Activated T-helper 1 cell treated with anti-CD3 and anti-CD28 coated beads, Interleukin-12 subunit alpha, Interleukin-12 subunit beta, Interleukin-2, Interleukin-4 antibody, amounts not matched to agents 30 ng/mL and 10 ng/mL and 1 ng/mL, durations not matched to agents 14 hours and 24 hours and 36 hours (primary cell): ENCODE results near the gene LMBR1. TPM values are rescaled to one million over a fixed set of nuclear protein-coding genes. Genes with fewer than 3 reads are reported as not detected.
"Not testable (repeated sequence)": the region's sequence is repeated elsewhere in the genome, so short reads cannot be mapped to it uniquely, and the experiment has no call there.

Source experiments
- DNase-seq: peaks from one replicate; pipeline ENCODE4 v3.0.0; 2021; ENCODE audit warnings: low spot score
- H3K27ac Mint-ChIP-seq: one replicate; pipeline ENCODE4 v1.8.0; 2021; ENCODE audit warnings: mild to moderate bottlenecking, mixed read lengths
- H3K27me3 Mint-ChIP-seq: one replicate; pipeline ENCODE4 v1.8.0; 2022; ENCODE audit warnings: mild to moderate bottlenecking, moderate library complexity, mixed read lengths; ENCODE audit not compliant: insufficient read depth
- H3K36me3 Mint-ChIP-seq: one replicate; pipeline ENCODE4 v1.8.0; 2021; ENCODE audit warnings: low read depth, mixed read lengths
- H3K4me1 Mint-ChIP-seq: one replicate; pipeline ENCODE4 v1.8.0; 2021; ENCODE audit warnings: low read depth, mixed read lengths
- H3K4me3 Mint-ChIP-seq: one replicate; pipeline ENCODE4 v1.8.0; 2021; ENCODE audit warnings: mild to moderate bottlenecking, moderate library complexity, mixed read lengths
- H3K9me3 Mint-ChIP-seq: one replicate; pipeline ENCODE4 v1.8.0; 2021; ENCODE audit warnings: mixed read lengths
- intact Hi-C: fragments of 100-400 bp; cut with micrococcal nuclease; formaldehyde crosslinking; loops from one replicate; pipeline ENCODE4 v1.15.1; 2024
- total RNA-seq: library from RNA; stranded (reverse); gene quantifications from 2 replicates; pipeline ENCODE4 v1.2.3, GENCODE V29; 2022

LMBR1 gene
- total RNA-seq, 1 donor from 2014 or later, result 55.5 TPM

DNA sequence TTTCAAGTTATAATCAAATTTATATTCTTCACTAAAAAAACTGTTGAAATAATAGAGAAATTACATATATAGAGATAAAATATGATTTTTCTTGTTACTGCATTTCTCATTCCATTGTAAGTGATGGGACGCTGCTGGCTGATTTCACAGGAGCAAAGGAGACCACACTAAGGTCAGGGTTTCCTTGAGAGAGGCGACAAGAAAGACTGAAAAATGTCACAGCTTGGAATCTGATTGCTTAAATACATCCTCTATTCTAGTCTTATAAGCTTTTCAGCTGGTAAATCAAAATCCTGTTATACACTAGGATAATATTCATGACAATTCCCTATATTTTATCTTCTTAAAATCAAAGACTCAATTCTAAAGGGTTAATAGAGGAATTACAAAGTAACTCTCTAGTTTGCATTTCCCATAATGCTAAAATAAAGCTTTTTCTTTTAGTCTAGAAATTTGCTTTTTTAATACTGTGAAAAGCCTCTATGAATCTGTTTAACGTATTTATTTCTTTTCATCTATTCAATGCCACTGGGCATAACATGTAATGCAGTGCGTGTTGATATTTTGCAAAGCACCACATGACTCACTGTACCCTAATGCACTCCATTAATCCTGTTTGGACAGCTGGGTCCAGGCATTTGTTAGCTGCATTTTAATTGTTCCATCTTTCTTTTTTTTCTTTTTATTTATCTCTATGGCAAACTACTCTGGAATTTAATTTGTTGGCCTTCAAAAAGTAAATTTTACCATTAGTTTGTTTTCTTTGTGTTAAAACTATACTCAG lies 170.7 kb downstream of the LMBR1 start:
- H3K9me3 Mint-ChIP-seq, result no peaks in the 10 kb centered on the region
- H3K4me3 Mint-ChIP-seq, result no peak overlapping the region
- DNase-seq, result no peak
- no peaks in the 10 kb centered on the region for H3K4me1 Mint-ChIP-seq
- intact Hi-C loops, result no loop called here
- peaks cover 7% of the 10 kb centered on the region for H3K36me3 Mint-ChIP-seq
- H3K27me3 Mint-ChIP-seq, result no peaks in the 10 kb centered on the region
- H3K27ac Mint-ChIP-seq, result no peak overlapping the region

DNA sequence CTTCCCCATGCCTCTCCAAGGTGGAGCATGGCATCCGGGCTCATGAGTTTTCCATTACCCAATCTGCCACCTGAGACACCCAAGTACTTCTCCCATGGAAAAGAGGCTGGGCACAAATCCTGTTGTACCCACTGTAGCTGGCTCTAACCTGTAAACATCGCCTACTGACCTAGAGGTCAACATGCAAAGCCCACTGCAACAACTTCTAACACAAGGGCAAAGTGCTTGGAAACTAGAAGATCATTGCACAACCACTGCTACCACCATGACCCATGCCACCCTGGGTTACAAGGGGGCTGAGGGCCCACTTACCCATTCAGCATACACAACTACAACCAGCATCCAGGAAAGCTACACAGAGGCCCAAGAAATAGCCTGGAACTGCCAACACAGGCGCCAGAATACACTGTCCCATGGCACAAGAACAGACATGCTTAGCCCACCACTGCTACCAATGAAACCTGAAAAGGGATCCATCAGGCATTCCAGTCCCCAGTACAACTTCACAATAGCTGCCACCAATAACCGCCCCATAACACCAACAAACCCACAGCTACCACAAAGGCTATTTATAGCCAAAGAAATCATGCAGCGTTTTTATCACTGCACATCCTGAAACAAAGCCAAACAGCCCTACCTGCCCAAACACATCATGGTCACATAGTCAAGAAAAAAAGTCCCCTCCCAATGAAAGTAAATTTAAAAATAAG lies 189.1 kb downstream of the LMBR1 start:
- peaks cover 18% of the 10 kb centered on the region for H3K36me3 Mint-ChIP-seq
- intact Hi-C loops, result no loop called here
- H3K4me3 Mint-ChIP-seq, result no peak overlapping the region
- peaks cover 22% of the 10 kb centered on the region for H3K9me3 Mint-ChIP-seq
- DNase-seq, result no peak
- no peaks in the 10 kb centered on the region for H3K27me3 Mint-ChIP-seq
- peak overlapping the region; percentile 47 for H3K27ac Mint-ChIP-seq
- H3K4me1 Mint-ChIP-seq, result peaks cover 13% of the 10 kb centered on the region

DNA sequence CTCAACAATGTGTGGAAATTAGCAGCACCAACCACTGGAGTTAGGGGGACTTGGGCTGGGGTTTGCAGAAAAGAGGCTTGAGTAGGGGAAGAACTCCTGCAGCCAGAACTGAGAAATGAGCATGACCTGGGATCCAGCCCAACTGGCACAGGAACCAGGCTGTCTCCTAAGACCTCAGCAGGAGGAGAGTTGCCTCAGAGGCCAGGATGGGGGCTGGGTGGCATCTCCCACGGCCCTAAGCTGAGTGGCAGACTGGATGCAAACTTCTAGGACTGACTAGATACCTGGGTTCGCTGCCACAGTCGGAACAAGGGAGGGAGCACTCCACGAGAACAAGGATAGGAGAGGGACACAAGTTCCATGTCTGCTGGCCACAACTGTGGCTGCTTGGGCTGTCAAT lies 189.8 kb downstream of the LMBR1 start:
- Mint-ChIP-seq H3K36me3 (peaks cover 20% of the 10 kb centered on the region), H3K4me3 (no peak overlapping the region), H3K27me3 (no peaks in the 10 kb centered on the region), H3K9me3 (peaks cover 27% of the 10 kb centered on the region), H3K4me1 (peaks cover 13% of the 10 kb centered on the region), H3K27ac (no peak overlapping the region)
- DNase-seq, result no peak
- intact Hi-C loops, result no loop called here

DNA sequence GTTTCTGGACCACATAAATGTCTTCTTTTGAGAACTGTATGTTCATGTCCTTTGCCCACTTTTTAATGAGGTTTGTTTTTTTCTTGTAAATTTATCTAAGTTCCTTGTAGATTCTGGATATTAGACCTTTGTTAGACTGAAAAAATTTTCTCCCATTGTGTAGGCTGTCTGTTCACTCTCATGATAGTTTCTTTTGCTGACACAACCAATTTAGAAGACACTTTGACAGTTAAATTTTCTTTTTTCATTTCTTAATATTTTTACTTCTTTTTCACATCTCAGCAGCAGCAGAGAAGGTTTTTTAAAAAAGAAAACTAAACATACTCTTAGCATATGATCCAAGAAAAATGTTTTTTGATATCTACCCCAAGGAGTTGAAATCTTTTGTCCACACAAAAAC lies 190.6 kb downstream of the LMBR1 start:
- Mint-ChIP-seq H3K4me1 (peaks cover 13% of the 10 kb centered on the region), H3K36me3 (peaks cover 26% of the 10 kb centered on the region), H3K27ac (no peak overlapping the region), H3K27me3 (no peaks in the 10 kb centered on the region), H3K4me3 (no peak overlapping the region), H3K9me3 (peaks cover 35% of the 10 kb centered on the region)
- DNase-seq, result no peak
- intact Hi-C loops, result no loop called here

DNA sequence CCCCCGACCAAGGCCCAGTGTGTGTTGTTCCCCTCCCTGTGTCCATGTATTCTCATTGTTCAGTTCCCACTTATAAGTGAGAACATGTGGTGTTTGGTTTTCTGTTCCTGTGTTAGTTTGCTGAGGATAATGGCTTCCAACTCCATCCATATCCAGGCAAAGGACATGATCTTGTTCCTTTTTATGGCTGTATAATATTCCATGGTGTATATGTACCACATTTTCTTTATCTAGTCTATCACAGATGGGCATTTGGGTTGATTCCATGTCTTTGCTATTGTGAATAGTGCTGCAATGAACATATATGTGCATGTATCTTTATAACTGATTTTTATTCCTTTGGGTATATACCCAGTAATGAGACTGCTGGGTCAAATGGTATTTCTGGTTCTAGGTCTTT lies 191.2 kb downstream of the LMBR1 start:
- not testable (repeated sequence) for H3K27ac Mint-ChIP-seq

DNA sequence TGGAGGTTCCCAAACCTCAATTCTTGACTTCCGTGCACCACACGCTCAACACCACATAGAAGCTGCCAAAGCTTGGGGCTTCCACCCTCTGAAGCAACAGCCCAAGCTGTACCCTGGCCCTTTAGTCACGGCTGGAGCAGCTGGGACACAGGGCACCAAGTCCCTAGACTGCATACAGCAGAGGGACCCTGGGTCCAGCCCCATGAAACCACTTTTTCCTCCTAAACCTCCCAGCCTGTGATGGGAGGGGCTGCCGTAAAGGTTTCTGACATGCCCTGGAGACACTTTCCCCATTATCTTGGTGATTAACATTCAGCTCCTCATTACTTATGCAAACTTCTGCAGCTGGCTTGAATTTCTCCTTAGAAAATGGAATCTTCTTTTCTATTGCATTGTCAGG lies 194.5 kb downstream of the LMBR1 start:
- H3K4me3 Mint-ChIP-seq, intact Hi-C loops, DNase-seq, H3K4me1 Mint-ChIP-seq, H3K27me3 Mint-ChIP-seq, H3K27ac Mint-ChIP-seq: not testable (repeated sequence)
- H3K9me3 Mint-ChIP-seq, result peaks cover 54% of the 10 kb centered on the region
- peaks cover 29% of the 10 kb centered on the region for H3K36me3 Mint-ChIP-seq

More for the DNA sequence above, 191.2 kb downstream of the LMBR1 start:
- H3K9me3 Mint-ChIP-seq, result peaks cover 41% of the 10 kb centered on the region
- intact Hi-C loops, DNase-seq, H3K4me3 Mint-ChIP-seq, H3K27me3 Mint-ChIP-seq: not testable (repeated sequence)
- H3K36me3 Mint-ChIP-seq, result peaks cover 27% of the 10 kb centered on the region
- peaks cover 13% of the 10 kb centered on the region for H3K4me1 Mint-ChIP-seq

DNA sequence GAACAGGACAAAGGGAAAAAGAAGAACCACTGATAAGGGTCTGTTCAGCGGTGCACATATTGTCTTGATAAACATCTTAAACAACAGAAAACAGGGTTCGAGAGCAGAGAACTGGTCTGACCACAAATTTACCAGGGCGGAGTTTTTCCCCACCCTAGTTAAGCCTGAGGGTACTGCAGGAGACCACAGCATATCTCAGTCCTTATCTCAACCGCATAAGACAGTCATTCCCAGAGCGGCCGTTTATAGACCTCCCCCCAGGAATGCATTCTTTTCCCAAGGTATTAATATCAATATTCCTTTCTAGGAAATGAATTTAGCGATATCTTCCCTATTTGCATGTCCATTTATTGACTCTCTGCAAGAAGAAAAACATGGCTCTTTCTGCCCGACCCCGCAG lies 195.7 kb downstream of the LMBR1 start:
- H3K27ac Mint-ChIP-seq, DNase-seq, intact Hi-C loops, H3K27me3 Mint-ChIP-seq, H3K4me3 Mint-ChIP-seq, H3K4me1 Mint-ChIP-seq: not testable (repeated sequence)
- Mint-ChIP-seq H3K9me3 (peaks cover 58% of the 10 kb centered on the region), H3K36me3 (peaks cover 30% of the 10 kb centered on the region)

DNA sequence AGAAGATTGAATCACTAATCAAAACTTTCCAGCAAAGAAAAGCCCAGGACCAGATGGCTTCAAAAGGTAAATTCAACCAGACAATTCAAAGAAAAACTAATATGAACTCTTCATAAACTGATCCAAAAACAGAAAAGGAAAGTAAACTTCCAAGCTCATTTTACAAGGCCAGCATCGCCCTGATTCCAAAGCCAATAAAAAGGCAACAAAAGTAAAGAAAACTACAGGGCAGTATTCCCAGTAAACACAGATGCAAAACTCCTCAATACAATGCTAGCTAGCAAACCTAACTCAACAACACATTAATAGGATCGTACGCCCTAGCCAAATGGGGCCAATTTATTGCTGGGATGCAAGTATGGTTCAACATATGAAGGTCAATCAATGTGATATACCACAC lies 199.4 kb downstream of the LMBR1 start:
- H3K4me1 Mint-ChIP-seq, result peaks cover 6% of the 10 kb centered on the region
- no peak overlapping the region for H3K4me3 Mint-ChIP-seq
- intact Hi-C loops, result no loop called here
- DNase-seq, result no peak
- H3K9me3 Mint-ChIP-seq, result peaks cover 43% of the 10 kb centered on the region
- no peak overlapping the region for H3K27ac Mint-ChIP-seq
- peaks cover 24% of the 10 kb centered on the region for H3K36me3 Mint-ChIP-seq
- no peaks in the 10 kb centered on the region for H3K27me3 Mint-ChIP-seq

DNA sequence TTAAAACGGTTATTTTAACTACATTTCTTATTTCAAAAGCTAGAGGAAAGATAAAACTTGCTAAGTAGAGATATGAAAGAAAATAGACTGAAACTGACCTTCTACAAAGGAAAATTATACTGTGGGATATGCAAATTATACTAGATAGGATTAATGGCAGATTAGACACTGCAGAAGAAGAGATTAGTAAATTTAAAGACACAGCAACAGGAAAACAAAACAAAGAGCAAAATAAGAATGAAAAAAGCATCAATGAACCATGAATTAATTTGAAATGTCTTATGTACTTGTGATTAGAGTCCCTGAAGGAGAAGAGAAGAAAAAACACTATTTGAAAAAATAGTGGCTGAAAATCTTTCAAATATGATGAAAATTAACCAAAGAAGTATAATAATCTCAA lies 200.1 kb downstream of the LMBR1 start:
- Mint-ChIP-seq H3K9me3 (peaks cover 36% of the 10 kb centered on the region), H3K4me1 (peaks cover 6% of the 10 kb centered on the region), H3K27ac (no peak overlapping the region), H3K27me3 (no peaks in the 10 kb centered on the region), H3K36me3 (peaks cover 18% of the 10 kb centered on the region), H3K4me3 (no peak overlapping the region)
- intact Hi-C loops, result no loop called here
- no peak for DNase-seq

DNA sequence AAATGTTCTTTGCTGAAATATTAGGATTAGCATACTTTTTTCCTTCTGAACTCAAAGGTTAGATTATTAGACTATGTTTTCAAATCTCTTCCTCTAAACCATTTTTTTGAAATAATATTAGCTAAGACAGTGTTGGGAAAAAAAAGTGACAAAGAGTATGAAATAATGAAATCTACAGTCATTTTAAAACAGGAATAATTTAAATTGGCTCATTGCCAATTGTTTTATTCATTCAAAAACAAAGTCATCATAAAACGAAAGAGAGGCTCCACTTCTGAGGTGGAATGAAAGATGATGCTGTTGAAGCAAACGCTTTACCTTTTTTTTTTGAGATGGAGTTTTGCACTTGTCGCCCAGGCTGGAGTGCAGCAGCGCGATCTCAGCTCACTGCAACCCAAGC lies 201.2 kb downstream of the LMBR1 start:
- Mint-ChIP-seq H3K4me1 (peaks cover 6% of the 10 kb centered on the region), H3K4me3 (no peak overlapping the region), H3K36me3 (peaks cover 13% of the 10 kb centered on the region), H3K27me3 (no peaks in the 10 kb centered on the region), H3K9me3 (peaks cover 25% of the 10 kb centered on the region), H3K27ac (no peak overlapping the region)
- intact Hi-C loops, result no loop called here
- no peak for DNase-seq

DNA sequence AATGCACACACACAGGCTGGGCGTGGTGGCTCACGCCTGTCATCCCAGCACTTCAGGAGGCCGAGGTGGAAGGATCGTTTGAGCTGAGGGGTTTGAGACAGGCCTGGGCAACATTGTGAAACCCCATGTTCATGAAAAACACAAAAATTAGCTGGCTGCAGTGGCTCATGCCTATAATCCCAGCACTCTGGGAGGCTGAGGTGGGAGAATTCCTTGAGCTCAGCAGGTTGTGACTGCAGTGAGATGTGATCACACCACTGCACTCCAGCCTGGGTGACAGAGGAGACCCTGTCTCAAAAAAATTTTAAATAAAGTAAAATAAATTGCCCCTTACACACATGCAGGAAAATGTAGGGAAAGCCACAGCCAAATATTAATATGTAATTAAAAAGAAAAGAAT lies 208.3 kb downstream of the LMBR1 start:
- intact Hi-C loops, result loop anchor here (5.0 kb wide), 1 partner anchor 43 kb away; no protein-coding TSS in a partner anchor
- H3K27ac Mint-ChIP-seq, result no peak overlapping the region
- H3K27me3 Mint-ChIP-seq, result no peaks in the 10 kb centered on the region
- H3K9me3 Mint-ChIP-seq, result no peaks in the 10 kb centered on the region
- H3K4me1 Mint-ChIP-seq, result peaks cover 10% of the 10 kb centered on the region
- no peak overlapping the region for H3K4me3 Mint-ChIP-seq
- H3K36me3 Mint-ChIP-seq, result peaks cover 1% of the 10 kb centered on the region
- DNase-seq, result no peak

DNA sequence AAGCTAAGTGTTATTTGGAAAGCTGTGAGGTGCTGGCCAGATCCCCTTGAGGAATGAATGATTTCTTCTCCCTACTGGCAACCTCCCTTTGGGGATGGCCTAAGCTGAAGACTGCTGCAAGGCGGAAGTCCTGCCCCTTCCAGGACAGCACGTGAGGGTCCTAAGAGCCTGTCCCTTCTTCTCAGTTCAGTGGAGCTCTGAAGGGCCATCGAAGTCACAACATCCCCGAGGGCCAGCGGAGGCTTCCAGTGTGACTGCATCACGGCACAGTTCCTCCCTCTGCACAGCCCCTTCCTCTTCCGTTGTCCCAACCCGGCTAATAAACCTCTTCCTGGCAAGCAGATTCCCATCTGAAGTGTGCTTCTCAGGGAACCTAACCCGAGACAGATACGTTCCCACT lies 208.7 kb downstream of the LMBR1 start:
- H3K4me3 Mint-ChIP-seq, result no peak overlapping the region
- peaks cover 10% of the 10 kb centered on the region for H3K4me1 Mint-ChIP-seq
- no peak overlapping the region for H3K27ac Mint-ChIP-seq
- no peaks in the 10 kb centered on the region for H3K27me3 Mint-ChIP-seq
- DNase-seq, result no peak
- H3K36me3 Mint-ChIP-seq, result peaks cover 1% of the 10 kb centered on the region
- intact Hi-C loops, result loop anchor here (5.0 kb wide), 1 partner anchor 43 kb away; no protein-coding TSS in a partner anchor
- no peaks in the 10 kb centered on the region for H3K9me3 Mint-ChIP-seq

DNA sequence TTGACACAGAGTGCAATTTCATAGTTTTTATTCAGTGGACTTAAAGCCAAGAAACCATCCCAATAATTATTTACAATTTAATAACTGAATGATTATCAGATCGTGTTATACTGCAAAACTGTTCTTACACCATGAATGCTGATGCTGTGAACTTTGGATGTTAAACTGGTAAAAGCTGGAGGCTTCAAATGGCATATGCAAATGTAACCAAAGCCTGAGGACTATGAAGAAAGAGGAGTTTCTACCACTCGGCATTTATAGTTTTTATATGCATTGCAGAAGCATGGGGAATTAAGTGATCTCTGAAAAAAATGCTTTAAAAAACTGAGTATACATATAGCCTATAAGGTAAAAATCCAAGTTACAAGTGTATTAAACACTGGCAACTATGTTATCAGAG lies 210.1 kb downstream of the LMBR1 start:
- no peaks in the 10 kb centered on the region for H3K27me3 Mint-ChIP-seq
- DNase-seq, result no peak
- peaks cover 10% of the 10 kb centered on the region for H3K4me1 Mint-ChIP-seq
- intact Hi-C loops, result loop anchor here (5.0 kb wide), 1 partner anchor 44 kb away; no protein-coding TSS in a partner anchor
- H3K4me3 Mint-ChIP-seq, result no peak overlapping the region
- no peaks in the 10 kb centered on the region for H3K9me3 Mint-ChIP-seq
- peaks cover 1% of the 10 kb centered on the region for H3K36me3 Mint-ChIP-seq
- H3K27ac Mint-ChIP-seq, result no peak overlapping the region
